LNCAP (cell line): ENCODE measurements around the gene CD302.

Source experiments
- CTCF ChIP-seq: fragments of 450-650 bp; IDR thresholded peaks from 2 replicates; pipeline ENCODE4 v1.5.1; 2017; ENCODE audit warnings: mild to moderate bottlenecking

CD302 gene

GRCh38 chr2:159797543-159798375 is at the start of gene CD302:
Gene CD302 (minus strand): TSS chr2:159798208. CDS start chr2:159798198, 10 bp downstream.
- no peak for TF ChIP-seq CTCF

GRCh38 chr2:159846564-159846963 is 48.6 kb upstream of the CD302 start:
- TF ChIP-seq CTCF: no peak

GRCh38 chr2:159840616-159841015 is 42.6 kb upstream of the CD302 start:
- no peak for TF ChIP-seq CTCF

- TF ChIP-seq CTCF: no peak
Observed at GRCh38 chr2:159832858-159833257, 34.9 kb upstream of the CD302 start.

- TF ChIP-seq CTCF: no peak
Observed at GRCh38 chr2:159832026-159832425, 34.0 kb upstream of the CD302 start.

- no peak for TF ChIP-seq CTCF
Observed at GRCh38 chr2:159829376-159829775, 31.4 kb upstream of the CD302 start.

GRCh38 chr2:159828738-159829137 is 30.7 kb upstream of the CD302 start:
- TF ChIP-seq CTCF: no peak
